Fibroblast of the conjunctiva (primary cell): ENCODE results near the gene DSCAML1.

ENCODE experiments used
- DNase-seq: peaks from one replicate; pipeline ENCODE4 v3.0.0-alpha.2; 2010; ENCODE audit warnings: low read depth

Gene DSCAML1

GRCh38 chr11:117492578-117493251, 304.3 kb downstream of the DSCAML1 start:
- no peak for DNase-seq

- DNase-seq: no peak
Observed at GRCh38 chr11:117490911-117491310, 306.1 kb downstream of the DSCAML1 start.

- DNase-seq: no peak
Observed at GRCh38 chr11:117489999-117490679, 306.9 kb downstream of the DSCAML1 start.

- DNase-seq: no peak
Observed at GRCh38 chr11:117488996-117489952, 307.7 kb downstream of the DSCAML1 start.

- no peak for DNase-seq
Observed at GRCh38 chr11:117486059-117486458, 311.0 kb downstream of the DSCAML1 start.

GRCh38 chr11:117484156-117484555, 312.9 kb downstream of the DSCAML1 start:
- no peak for DNase-seq

- no peak for DNase-seq
Observed at GRCh38 chr11:117483372-117483771, 313.6 kb downstream of the DSCAML1 start.

- no peak for DNase-seq
Observed at GRCh38 chr11:117482881-117483280, 314.1 kb downstream of the DSCAML1 start.

GRCh38 chr11:117481885-117482284, 315.1 kb downstream of the DSCAML1 start:
- no peak for DNase-seq

GRCh38 chr11:117481036-117481435, 316.0 kb downstream of the DSCAML1 start:
- no peak for DNase-seq

GRCh38 chr11:117480221-117480620, 316.8 kb downstream of the DSCAML1 start:
- DNase-seq: no peak

GRCh38 chr11:117479372-117479771, 317.6 kb downstream of the DSCAML1 start:
- no peak for DNase-seq

GRCh38 chr11:117478926-117479325, 318.1 kb downstream of the DSCAML1 start:
- DNase-seq: no peak

- no peak for DNase-seq
Observed at GRCh38 chr11:117478126-117478860, 318.7 kb downstream of the DSCAML1 start.

GRCh38 chr11:117477721-117478120, 319.3 kb downstream of the DSCAML1 start:
- DNase-seq: no peak

- no peak for DNase-seq
Observed at GRCh38 chr11:117476531-117477142, 320.4 kb downstream of the DSCAML1 start.

GRCh38 chr11:117475716-117476530, 321.1 kb downstream of the DSCAML1 start:
- DNase-seq: no peak

- no peak for DNase-seq
Observed at GRCh38 chr11:117473481-117474091, 323.4 kb downstream of the DSCAML1 start.

GRCh38 chr11:117471776-117472175, 325.2 kb downstream of the DSCAML1 start:
- DNase-seq: no peak

- DNase-seq: no peak
Observed at GRCh38 chr11:117470576-117470975, 326.4 kb downstream of the DSCAML1 start.
